CD4-positive, alpha-beta T cell (primary cell): ENCODE measurements around the gene MRPL51. TPM values are rescaled to one million over a fixed set of nuclear protein-coding genes. Genes with fewer than 3 reads are reported as not detected.

Experiments
- ATAC-seq: fragments of 200-7000 bp; cut with Tn5 transposase; one replicate; pipeline ENCODE4 v1.10.0; 2022; ENCODE audit warnings: mild to moderate bottlenecking; ENCODE audit not compliant: poor library complexity
- CTCF ChIA-PET: fragments of 350-600 bp; sonication (Branson Sonifier 250); formaldehyde crosslinking; loops from one replicate; lab custom pipeline; 2021; ENCODE audit warnings: antibody characterized with exemption, inconsistent platforms; lab: Charles Lee
- POLR2A ChIA-PET: fragments of 350-600 bp; sonication (Branson Sonifier 250); formaldehyde crosslinking; loops from one replicate; lab custom pipeline; 2021; ENCODE audit warnings: antibody characterized with exemption, inconsistent platforms; lab: Charles Lee
- DNase-seq, 14 experiments: peaks; one replicate each; pipeline ENCODE4 v3.0.0-alpha.2; 2013 to 2020; ENCODE audit warnings: mixed read lengths in 2 of 14
- H3K27ac ChIP-seq, 2 donors: one replicate each; pipeline versions ENCODE4 v1.5.1 to v1.7.0; 2013; ENCODE audit warnings: low read length in 2 of 2, low read depth in 1 of 2, mild to moderate bottlenecking in 1 of 2
- H3K27me3 ChIP-seq, 2 experiments: 1 replicate in 1 of 2; 2 replicates in 1 of 2; pipeline versions ENCODE4 v1.6.1 to v1.7.0; 2013; ENCODE audit warnings: low read length in 2 of 2, control low read depth in 1 of 2, mild to moderate bottlenecking in 1 of 2, moderate library complexity in 1 of 2; ENCODE audit not compliant: insufficient read depth in 2 of 2, control insufficient read depth in 1 of 2
- H3K36me3 ChIP-seq: one replicate; pipeline ENCODE4 v1.6.1; 2013; ENCODE audit warnings: low read length, control low read depth; ENCODE audit not compliant: insufficient read depth
- H3K4me1 ChIP-seq: one replicate; pipeline ENCODE4 v1.6.1; 2013; ENCODE audit warnings: low read length, control low read depth; ENCODE audit not compliant: insufficient read depth
- H3K4me3 ChIP-seq: one replicate; pipeline ENCODE4 v1.5.1; 2013; ENCODE audit warnings: mild to moderate bottlenecking, low read length, moderate library complexity
- H3K9me3 ChIP-seq, 2 experiments: 1 replicate in 1 of 2; 2 replicates in 1 of 2; pipeline versions ENCODE4 v1.6.1 to v1.7.0; 2013; ENCODE audit warnings: low read length in 2 of 2, mild to moderate bottlenecking in 2 of 2, control low read depth in 1 of 2, moderate library complexity in 1 of 2; ENCODE audit not compliant: control insufficient read depth in 1 of 2, insufficient read depth in 1 of 2
- H3K27ac Mint-ChIP-seq: one replicate; pipeline ENCODE4 v1.8.0; 2020; ENCODE audit warnings: mixed read lengths
- H3K27me3 Mint-ChIP-seq: one replicate; pipeline ENCODE4 v1.8.0; 2021; ENCODE audit warnings: mixed read lengths
- H3K36me3 Mint-ChIP-seq: one replicate; pipeline ENCODE4 v1.8.0; 2021; ENCODE audit warnings: low read depth, mixed read lengths
- H3K4me1 Mint-ChIP-seq: one replicate; pipeline ENCODE4 v1.8.0; 2021; ENCODE audit warnings: low read depth, mixed read lengths
- H3K4me3 Mint-ChIP-seq: one replicate; pipeline ENCODE4 v1.8.0; 2020; ENCODE audit warnings: mild to moderate bottlenecking, mixed read lengths
- H3K9me3 Mint-ChIP-seq: one replicate; pipeline ENCODE4 v1.8.0; 2020; ENCODE audit warnings: mixed read lengths
- intact Hi-C, 2 experiments: fragments of 100-400 bp; cut with DNase I in 1 of 2; cut with micrococcal nuclease in 1 of 2; formaldehyde crosslinking; loops; one replicate each; pipeline versions ENCODE4 v1.15.1 to v1.9.0; 2023 to 2025; cut with DNase I, micrococcal nuclease
- polyA plus RNA-seq, 2 donors: library from polyadenylated mRNA; unstranded; fragments of 120-200 nt; gene quantifications; one replicate each; pipeline ENCODE4 v1.2.1, GENCODE V29; 2013
- total RNA-seq, 174 experiments: library from RNA in 2 of 174; stranded (reverse) in 2 of 174; gene quantifications; one replicate each; pipeline ENCODE4 v1.2.3 and lab custom pipeline; 2021 to 2026
- TF ChIP-seq, protein P1 (sequence below): fragments of 200-600 bp; IDR thresholded peaks from one replicate; pipeline ENCODE4 v1.8.0; 2022; ENCODE audit warnings: antibody characterized with exemption, mild to moderate bottlenecking

Gene MRPL51
- total RNA-seq: 10 to 100 TPM; 15.1 to 16.7 TPM
- 55.8 TPM for polyA plus RNA-seq (2013, experiment 1 of 2)
- 52.8 TPM for polyA plus RNA-seq (2013, experiment 2 of 2)
- total RNA-seq (lab: John Stamatoyannopoulos, UW): 14.5 to 176 (median 35.2) reads per million in 172 experiments

DNA sequence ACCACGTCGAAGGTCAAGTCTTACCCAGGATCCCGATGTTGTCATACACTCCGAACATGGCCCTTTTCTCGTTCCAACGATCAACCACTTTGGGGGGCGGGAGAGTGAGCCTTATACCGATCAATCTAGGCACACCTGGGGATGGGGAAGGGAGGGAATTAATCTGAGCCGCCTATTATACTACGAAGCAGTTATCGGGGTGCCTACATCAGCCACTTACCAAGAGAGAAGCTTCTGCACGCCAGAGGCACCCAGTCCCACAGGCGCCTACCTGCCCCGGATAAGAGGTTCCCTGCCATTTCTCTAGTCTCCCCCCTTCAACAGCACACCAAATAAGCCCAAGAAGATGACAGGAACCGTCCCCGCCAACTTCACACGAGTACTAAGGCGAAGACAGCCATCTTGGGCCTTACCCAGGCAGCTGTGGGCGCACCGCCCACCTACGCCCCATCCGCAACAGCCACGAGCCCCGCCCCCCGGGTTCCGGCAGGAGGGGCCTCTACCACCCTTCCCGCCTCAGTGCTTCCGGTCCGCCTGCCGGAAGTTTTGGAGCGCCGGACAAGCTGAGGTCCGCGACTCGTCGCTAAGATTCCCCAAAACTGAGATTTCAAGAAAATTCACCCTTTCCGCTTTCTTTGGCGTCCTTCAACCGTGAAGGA, at the start of gene MRPL51:
Gene MRPL51 (minus strand): TSS at position 425 of the 659 bp plus-strand sequence. CDS start 126 bp downstream, at position 299.
- peak; percentile 65 for ATAC-seq
- Histone ChIP-seq H3K4me1 (peaks cover 34% of the 10 kb centered on the region), H3K9me3 (no peaks in the 10 kb centered on the region), H3K36me3 (peaks cover 24% of the 10 kb centered on the region), H3K27me3 (no peaks in the 10 kb centered on the region), H3K27ac (peak within 1 kb of the TSS; percentile 89 to 94), H3K4me3 (peak within 1 kb of the TSS; percentile 96)
- ChIA-PET POLR2A (interaction anchor here (0.6 to 2.6 kb wide), 23 partner anchors 13 to 451 kb away, joined by 3 to 76 read pairs (median 4); partner anchors contain the start of genes C12orf57, CD27, COPS7A and ENO2), CTCF (interaction anchor here (0.8 to 2.1 kb wide), 3 partner anchors 27 to 44 kb away, joined by 3 to 13 read pairs (median 12); no protein-coding TSS in a partner anchor)
- Mint-ChIP-seq H3K27me3 (no peaks in the 10 kb centered on the region), H3K27ac (peak within 1 kb of the TSS; percentile 91), H3K9me3 (no peaks in the 10 kb centered on the region), H3K4me3 (peak within 1 kb of the TSS; percentile 93), H3K4me1 (peaks cover 48% of the 10 kb centered on the region), H3K36me3 (peaks cover 41% of the 10 kb centered on the region)
- TF ChIP-seq, protein P1, sequence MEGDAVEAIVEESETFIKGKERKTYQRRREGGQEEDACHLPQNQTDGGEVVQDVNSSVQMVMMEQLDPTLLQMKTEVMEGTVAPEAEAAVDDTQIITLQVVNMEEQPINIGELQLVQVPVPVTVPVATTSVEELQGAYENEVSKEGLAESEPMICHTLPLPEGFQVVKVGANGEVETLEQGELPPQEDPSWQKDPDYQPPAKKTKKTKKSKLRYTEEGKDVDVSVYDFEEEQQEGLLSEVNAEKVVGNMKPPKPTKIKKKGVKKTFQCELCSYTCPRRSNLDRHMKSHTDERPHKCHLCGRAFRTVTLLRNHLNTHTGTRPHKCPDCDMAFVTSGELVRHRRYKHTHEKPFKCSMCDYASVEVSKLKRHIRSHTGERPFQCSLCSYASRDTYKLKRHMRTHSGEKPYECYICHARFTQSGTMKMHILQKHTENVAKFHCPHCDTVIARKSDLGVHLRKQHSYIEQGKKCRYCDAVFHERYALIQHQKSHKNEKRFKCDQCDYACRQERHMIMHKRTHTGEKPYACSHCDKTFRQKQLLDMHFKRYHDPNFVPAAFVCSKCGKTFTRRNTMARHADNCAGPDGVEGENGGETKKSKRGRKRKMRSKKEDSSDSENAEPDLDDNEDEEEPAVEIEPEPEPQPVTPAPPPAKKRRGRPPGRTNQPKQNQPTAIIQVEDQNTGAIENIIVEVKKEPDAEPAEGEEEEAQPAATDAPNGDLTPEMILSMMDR: no peak
- DNase-seq: peak; percentile 87 to 98 (median 95)
- intact Hi-C loops: loop anchor here (1.0 to 5.0 kb wide), 6 partner anchors 22 to 169 kb away; partner anchors contain the start of genes GAPDH (in 1 of the 2), ING4 (in 1 of the 2) and VAMP1 (in 1 of the 2)

- CTCF ChIA-PET: no interaction called here
- Histone ChIP-seq H3K36me3 (peaks cover 42% of the 10 kb centered on the region), H3K4me3 (no peak overlapping the region), H3K27me3 (no peaks in the 10 kb centered on the region), H3K27ac (no peak overlapping the region), H3K4me1 (peaks cover 51% of the 10 kb centered on the region), H3K9me3 (peaks cover 0 to 2% of the 10 kb centered on the region in 2 experiments)
- Mint-ChIP-seq H3K4me1 (peaks cover 42% of the 10 kb centered on the region), H3K9me3 (no peaks in the 10 kb centered on the region), H3K4me3 (no peak overlapping the region), H3K27ac (peak overlapping the region; percentile 90), H3K27me3 (no peaks in the 10 kb centered on the region), H3K36me3 (peaks cover 65% of the 10 kb centered on the region)
- peak; percentile 55 for ATAC-seq
- DNase-seq: peak in 4 of 14 experiments; percentile 9 to 49 (median 34)
- intact Hi-C loops: no loop called here
- TF ChIP-seq, protein P1: no peak
- POLR2A ChIA-PET: interaction anchor here (1.2 to 1.5 kb wide), 2 partner anchors 10 to 72 kb away, joined by 4 read pairs; partner anchors contain the start of gene VAMP1
Measured at GRCh38 chr12:6542209-6543009, 49.3 kb upstream of the MRPL51 start.
